NCI-H226 (cell line): ENCODE results near the gene OR2H2.

Experiments
- DNase-seq: peaks from one replicate; pipeline ENCODE4 v3.0.0-alpha.2; 2015

Gene OR2H2

GRCh38 chr6:29593199-29593855 lies 8.4 kb downstream of the OR2H2 start:
- no peak for DNase-seq

- DNase-seq = no peak
Measured at GRCh38 chr6:29596381-29596900, 11.5 kb downstream of the OR2H2 start.

- no peak for DNase-seq
Measured at GRCh38 chr6:29597184-29597583, 12.3 kb downstream of the OR2H2 start.

GRCh38 chr6:29598172-29598747 lies 13.3 kb downstream of the OR2H2 start:
- no peak for DNase-seq

DNA sequence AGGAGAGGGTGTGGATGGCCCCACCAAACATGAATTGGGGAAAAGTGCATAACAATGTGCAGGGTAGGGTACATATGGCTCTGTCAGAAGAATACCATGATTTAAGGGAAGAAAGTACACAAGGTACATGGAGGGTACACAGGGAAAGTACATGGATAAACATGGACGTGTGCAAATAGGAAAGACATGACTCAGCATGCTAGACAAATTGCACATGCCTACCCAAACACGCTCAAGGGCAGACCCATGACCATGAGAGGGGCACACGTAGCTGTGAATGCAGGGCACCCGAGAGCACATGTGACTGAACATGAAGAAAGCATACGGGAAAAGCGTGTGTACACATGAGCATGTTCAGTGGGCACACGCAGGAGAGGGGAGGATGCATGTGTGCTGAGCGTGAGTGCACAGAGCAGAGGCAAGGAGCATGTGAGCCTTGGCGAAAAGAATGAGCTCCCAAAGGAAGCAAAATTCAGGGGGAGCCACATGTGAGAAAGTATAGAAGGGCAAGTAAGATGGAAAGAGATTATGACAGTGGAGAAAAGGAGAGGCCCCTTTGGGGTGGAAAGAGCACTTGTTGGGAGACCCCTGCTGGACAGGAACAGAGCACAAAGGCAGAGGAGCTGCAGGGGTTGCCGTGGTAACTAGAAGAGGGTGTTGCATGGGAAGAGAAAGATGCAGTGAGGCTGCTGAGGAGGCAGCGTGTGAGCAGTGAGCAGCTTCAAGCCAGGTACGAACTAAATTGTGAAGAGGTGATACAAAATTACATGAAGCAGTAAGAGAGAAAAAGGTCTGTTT lies 17.8 kb downstream of the OR2H2 start:
- peak; percentile 31 for DNase-seq

- no peak for DNase-seq
Measured at GRCh38 chr6:29603456-29603855, 18.5 kb downstream of the OR2H2 start.

DNA sequence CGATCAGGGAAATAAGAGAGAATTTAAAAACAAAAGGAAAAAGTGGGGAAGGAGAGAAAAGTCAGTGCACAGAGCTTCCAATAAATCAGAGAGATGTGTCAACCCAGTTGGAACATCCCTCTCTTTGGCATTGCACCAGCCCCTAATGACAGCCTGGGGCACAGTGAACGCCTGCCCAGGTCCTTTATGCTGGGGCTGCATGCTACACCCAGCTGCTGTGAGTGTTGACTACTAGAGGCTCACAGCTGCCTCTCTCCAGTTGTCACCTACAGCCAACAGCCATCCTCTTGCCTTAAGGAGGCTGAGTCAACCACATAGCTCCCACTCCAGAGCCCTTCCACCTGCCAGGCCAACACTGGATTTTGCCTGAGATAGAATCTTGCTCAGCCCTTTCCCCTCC lies 19.0 kb downstream of the OR2H2 start:
- DNase-seq = no peak

DNA sequence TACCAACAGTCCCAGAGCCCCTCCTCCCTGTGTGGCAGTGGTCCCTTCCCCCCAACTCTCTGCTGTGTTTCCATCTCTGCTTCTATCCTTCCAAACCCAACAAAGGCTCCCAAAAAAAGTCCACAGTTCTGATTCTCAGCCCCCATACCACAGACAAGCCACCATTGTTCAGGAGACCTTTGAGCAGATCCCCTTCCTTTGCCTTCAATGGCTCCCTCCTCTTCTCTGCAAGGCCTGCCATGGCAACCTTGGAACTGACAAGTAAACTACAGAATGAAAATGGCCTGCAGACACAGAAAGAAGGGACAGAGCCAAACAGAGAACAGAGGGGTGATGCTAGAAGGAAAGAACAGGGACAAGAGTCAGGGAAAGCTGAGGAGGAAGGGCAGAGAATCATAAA lies 23.2 kb downstream of the OR2H2 start:
- DNase-seq = no peak

GRCh38 chr6:29610540-29610939 lies 25.6 kb downstream of the OR2H2 start:
- DNase-seq = no peak

- no peak for DNase-seq
Measured at GRCh38 chr6:29611426-29611825, 26.5 kb downstream of the OR2H2 start.

DNA sequence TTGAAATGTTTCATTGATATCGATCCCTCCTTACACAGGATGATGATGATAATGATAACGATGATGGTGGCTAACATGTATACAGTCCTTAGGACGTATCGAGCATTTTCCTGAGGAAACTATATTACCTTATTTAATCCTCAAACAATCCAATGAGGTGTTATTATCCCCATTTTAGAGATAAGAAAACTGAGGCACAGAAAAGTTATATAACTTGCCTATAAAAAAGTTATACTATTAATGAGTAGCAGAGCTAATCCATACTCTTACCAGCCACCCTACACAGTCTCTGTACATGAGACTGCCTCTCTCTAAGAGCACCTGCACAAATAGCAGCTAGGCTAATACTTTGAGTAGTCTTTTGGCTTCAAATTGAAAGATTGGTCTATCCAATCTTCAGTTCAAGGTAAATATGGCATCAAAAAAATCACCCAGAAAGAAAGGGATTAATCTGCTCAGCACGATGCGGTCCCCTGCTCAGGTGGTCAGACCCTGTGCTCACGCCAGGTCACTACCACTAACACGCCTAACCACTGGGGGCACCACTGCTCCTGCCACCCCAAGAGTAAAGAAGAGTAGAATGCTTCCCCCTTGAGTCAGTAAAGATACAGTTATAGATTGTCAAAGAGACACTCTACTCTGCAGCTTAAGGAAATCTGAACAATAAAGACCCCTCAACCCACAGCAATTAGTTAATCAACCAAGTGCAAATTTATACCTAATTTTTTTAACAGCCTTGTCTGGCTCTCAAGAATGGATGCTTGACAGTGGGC lies 33.0 kb downstream of the OR2H2 start:
- no peak for DNase-seq

DNA sequence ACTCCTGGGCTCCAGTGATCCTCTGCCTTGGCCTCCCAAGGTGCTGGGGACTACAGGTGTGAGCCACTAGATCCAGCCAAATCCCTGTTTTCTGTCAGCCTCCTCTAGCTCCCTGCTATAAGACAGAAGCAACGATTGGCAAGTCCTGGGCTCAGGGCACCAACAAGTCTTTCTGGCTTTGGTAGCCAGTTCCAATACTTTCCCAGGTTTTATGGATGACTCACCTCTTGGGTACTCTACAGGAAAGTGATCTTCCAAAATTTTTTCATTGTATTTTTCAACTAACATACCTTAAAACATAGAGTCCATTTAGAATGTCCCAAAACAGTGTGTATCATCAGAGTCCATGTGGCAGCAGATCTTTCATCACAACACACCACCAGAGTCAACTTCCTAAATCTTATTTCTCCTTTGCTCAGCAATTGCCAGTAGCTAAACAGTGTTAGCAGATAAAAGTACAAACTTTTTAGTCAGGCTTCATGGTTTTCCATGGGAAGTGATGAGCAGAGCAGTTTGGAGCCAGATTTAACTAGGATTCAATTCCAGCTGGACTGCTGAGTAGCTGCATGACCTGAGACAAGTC lies 34.7 kb downstream of the OR2H2 start:
- no peak for DNase-seq

- DNase-seq = no peak
Measured at GRCh38 chr6:29620630-29621029, 35.7 kb downstream of the OR2H2 start.

DNA sequence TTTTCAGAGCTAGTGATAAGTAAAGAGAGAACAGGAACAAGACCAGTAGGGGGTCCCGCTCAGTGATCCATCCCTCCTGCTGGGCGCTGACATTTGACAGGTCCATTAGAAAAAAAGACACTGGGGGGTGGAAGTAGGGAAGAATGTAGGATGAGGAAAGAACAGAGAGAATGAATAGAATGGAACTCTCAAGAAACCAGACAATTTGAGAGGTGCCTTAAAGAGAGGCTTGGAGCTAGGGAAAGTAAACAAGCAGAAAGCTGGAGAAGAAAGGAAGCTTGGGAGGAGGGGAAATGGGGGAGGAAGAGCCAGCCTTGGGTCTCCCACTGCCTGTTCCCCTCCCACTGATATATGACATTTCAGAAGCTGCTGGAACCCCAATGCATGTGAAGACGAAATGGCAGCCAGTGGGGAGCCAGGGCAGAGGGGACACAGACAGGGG lies 39.6 kb downstream of the OR2H2 start:
- no peak for DNase-seq

- no peak for DNase-seq
Measured at GRCh38 chr6:29625337-29625930, 40.5 kb downstream of the OR2H2 start.

- no peak for DNase-seq
Measured at GRCh38 chr6:29626948-29627754, 42.2 kb downstream of the OR2H2 start.

GRCh38 chr6:29627755-29628418 lies 43.0 kb downstream of the OR2H2 start:
- peak; percentile 63 for DNase-seq

DNA sequence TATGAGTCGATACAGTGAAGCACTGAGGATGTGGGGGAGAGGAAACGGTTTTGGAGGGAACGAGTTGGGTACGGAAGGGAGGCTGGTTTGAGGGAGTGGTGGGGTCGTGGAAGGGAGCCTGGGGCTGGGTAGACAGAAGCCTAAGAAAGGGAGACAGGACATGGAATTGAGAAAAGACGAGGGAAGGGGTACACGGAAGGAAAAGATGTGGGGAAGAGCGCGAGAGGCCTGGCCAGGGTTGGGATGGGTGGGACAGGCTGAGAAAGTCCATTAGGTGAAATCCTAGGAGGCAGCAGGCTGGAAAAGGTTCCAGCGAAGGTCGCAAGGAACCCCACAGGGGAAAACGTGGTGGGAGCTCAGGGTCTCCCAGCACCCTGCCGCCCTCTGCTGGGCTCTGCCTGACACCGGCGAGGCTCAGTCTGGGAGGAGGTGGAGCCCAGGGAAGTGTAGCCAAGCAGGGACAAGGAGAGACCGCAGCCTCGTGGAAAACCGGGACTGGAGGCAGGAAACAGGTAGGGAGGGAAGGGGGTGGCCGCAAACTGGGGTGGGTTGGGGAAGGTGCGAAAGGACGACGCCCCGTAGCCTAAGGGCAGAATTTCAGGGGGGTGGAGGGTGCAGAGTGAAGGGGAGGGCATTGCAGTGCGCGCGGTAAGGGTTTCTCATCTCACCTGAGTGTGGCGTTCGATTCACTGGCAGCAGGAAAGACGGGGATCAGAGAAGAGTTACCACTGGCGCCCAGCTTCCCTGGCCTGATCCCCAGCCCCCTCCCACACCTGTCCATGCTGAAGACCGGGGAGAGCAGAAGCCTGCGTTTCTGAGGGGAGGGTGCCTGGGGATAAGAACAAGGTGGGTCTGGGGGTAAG lies 43.7 kb downstream of the OR2H2 start:
- DNase-seq = peak; percentile 56

DNA sequence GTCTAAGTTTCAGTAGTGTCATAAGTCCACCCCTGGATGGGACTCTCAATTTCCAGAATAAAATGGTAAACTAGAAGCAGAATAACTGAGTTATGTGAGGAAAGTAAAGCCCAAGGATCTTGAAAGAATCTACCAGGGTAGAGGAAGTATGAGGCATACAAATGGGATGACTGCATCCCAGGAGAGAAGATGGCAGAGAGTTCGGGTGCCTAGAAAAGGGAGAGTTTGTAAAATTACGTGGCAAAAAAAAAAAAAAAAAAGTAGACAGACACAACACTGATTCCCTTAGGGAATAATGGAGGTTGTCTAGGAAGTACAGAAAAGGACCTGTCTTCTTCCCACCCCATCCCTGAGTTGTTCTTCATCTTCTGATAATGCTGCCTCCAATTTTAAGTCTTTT lies 44.6 kb downstream of the OR2H2 start:
- no peak for DNase-seq

GRCh38 chr6:29630315-29630714 lies 45.4 kb downstream of the OR2H2 start:
- no peak for DNase-seq
